WTC11 (cell line): ENCODE data around the gene AGAP1.

Experiments
- CTCF ChIP-seq: fragments of 200-600 bp; IDR thresholded peaks from 2 replicates; pipeline ENCODE4 v1.8.0; 2022; ENCODE audit warnings: antibody characterized with exemption
- ETV6 ChIP-seq: sonication (generic); formaldehyde crosslinking; IDR thresholded peaks from 2 replicates; pipeline ENCODE4 v1.8.1; 2022; ENCODE audit warnings: mild to moderate bottlenecking, missing genetic modification reagents
- ZBTB21 ChIP-seq: sonication (generic); formaldehyde crosslinking; IDR thresholded peaks from 2 replicates; pipeline ENCODE4 v1.8.1; 2023; ENCODE audit warnings: mild to moderate bottlenecking, missing genetic modification reagents, borderline replicate concordance

GRCh38 chr2:235449568-235449967, 44.3 kb upstream of the AGAP1 start:
- no peak for TF ChIP-seq CTCF
- no peak for TF ChIP-seq ZBTB21
- TF ChIP-seq ETV6 (CRISPR knock-in tag) = no peak
